Esophagus squamous epithelium (tissue), 5 donors: Measurements from ENCODE around the gene REV1. TPM values are rescaled to one million over a fixed set of nuclear protein-coding genes. Genes with fewer than 3 reads are reported as not detected.
"Not testable (repeated sequence)": the region's sequence is repeated elsewhere in the genome, so short reads cannot be mapped to it uniquely, and the experiment has no call there.

Experiments used
- DNase-seq: peaks from one replicate; lab custom pipeline; 2025; lab: John Stamatoyannopoulos, UW
- H3K27ac ChIP-seq, 4 donors: fragments of 200-600 bp; sonication (generic); one replicate each; pipeline ENCODE4 v1.5.1; 2016 to 2019; ENCODE audit warnings: mild to moderate bottlenecking in 1 of 4
- H3K27me3 ChIP-seq, 4 donors: fragments of 200-600 bp; sonication (generic); 1 replicate in 3 of 4; 2 replicates in 1 of 4; pipeline versions ENCODE4 v1.5.1 to v1.6.0; 2017 to 2021; ENCODE audit warnings: antibody characterized with exemption in 1 of 4
- H3K36me3 ChIP-seq, 3 donors: fragments of 200-600 bp; sonication (generic); one replicate each; pipeline ENCODE4 v1.5.1; 2016 to 2019
- H3K4me1 ChIP-seq, 3 donors: fragments of 200-600 bp; sonication (generic); one replicate each; pipeline ENCODE4 v1.5.1; 2017 to 2019
- H3K4me3 ChIP-seq, 4 donors: fragments of 200-600 bp; sonication (generic); 1 replicate in 3 of 4; 2 replicates in 1 of 4; pipeline ENCODE4 v1.5.1; 2016 to 2019; ENCODE audit warnings: mild to moderate bottlenecking in 2 of 4, moderate library complexity in 1 of 4
- H3K9me3 ChIP-seq, 3 donors: fragments of 200-600 bp; sonication (generic); one replicate each; pipeline ENCODE4 v1.5.1; 2016 to 2019
- CTCF ChIP-seq, 6 experiments: fragments of 450-650 bp in 4 of 6; fragments of 200-600 bp in 2 of 6; sonication (generic) in 2 of 6; IDR thresholded peaks; one replicate each; pipeline ENCODE4 v1.5.1; 2016 to 2019; ENCODE audit warnings: antibody characterized with exemption in 6 of 6, mild to moderate bottlenecking in 4 of 6, moderate library complexity in 4 of 6
- POLR2A ChIP-seq, 4 donors: fragments of 450-650 bp; IDR thresholded peaks; one replicate each; pipeline ENCODE4 v1.6.1; 2017; ENCODE audit warnings: antibody characterized with exemption in 4 of 4, mild to moderate bottlenecking in 4 of 4, moderate library complexity in 3 of 4
- WGBS, 2 donors: methylation state at CpG; one replicate each; pipeline ENCODE4 v1.1.5; 2018; 5-methylcytosine and 5-hydroxymethylcytosine counted together
- intact Hi-C: fragments of 100-400 bp; cut with DNase I; formaldehyde crosslinking; loops from one replicate; pipeline ENCODE4 v1.15.0; 2022
- total RNA-seq, 4 donors: library from RNA; depleted of rRNA; stranded (reverse); fragments of >200 nt; gene quantifications; one replicate each; pipeline ENCODE4 v1.1.0, GENCODE V29; 2016
- donor health status: DM: yes; HTN: yes; CAD: no.

REV1 gene
- total RNA-seq, 4 donors from 2014 or later, result 22.5 to 69.2 (median 39.8) TPM

GRCh38 chr2:99480390-99480789, 9.4 kb downstream of the REV1 start:
- no peaks in the 10 kb centered on the region for H3K9me3 ChIP-seq
- TF ChIP-seq CTCF (IDR thresholded peaks at IDR 0.05), result no peak
- no peak for TF ChIP-seq POLR2A (IDR thresholded peaks at IDR 0.05)
- H3K27me3 ChIP-seq, result no peaks in the 10 kb centered on the region
- H3K27ac ChIP-seq, result peak overlapping the region in 3 of 4 donors; percentile 11 to 43 (median 12)
- intact Hi-C loops, result loop anchor here (10.0 kb wide), 1 partner anchor 146 kb away; the partner anchor contains the start of genes EIF5B and TXNDC9
- no peaks in the 10 kb centered on the region for H3K36me3 ChIP-seq
- WGBS, 2 donors, result 21 to 53% methylated on average over 1 of the region's 1 CpG
- H3K4me1 ChIP-seq, result peaks cover 10 to 96% (median 37%) of the 10 kb centered on the region in 3 donors
- no peak overlapping the region for H3K4me3 ChIP-seq
- no peak for DNase-seq

GRCh38 chr2:99478632-99479031, 11.2 kb downstream of the REV1 start:
- H3K27me3 ChIP-seq, result no peaks in the 10 kb centered on the region
- intact Hi-C loops, result no loop called here
- no peak overlapping the region for H3K27ac ChIP-seq
- no peaks in the 10 kb centered on the region for H3K9me3 ChIP-seq
- DNase-seq, result no peak
- TF ChIP-seq POLR2A (IDR thresholded peaks at IDR 0.05) (no peak), CTCF (IDR thresholded peaks at IDR 0.05) (no peak)
- H3K4me1 ChIP-seq, result peaks cover 20 to 96% (median 46%) of the 10 kb centered on the region in 3 donors
- H3K36me3 ChIP-seq, result no peaks in the 10 kb centered on the region
- H3K4me3 ChIP-seq, result no peak overlapping the region
- 71 to 72% methylated on average over 5 of the region's 5 CpGs for WGBS, 2 donors

- TF ChIP-seq CTCF (IDR thresholded peaks at IDR 0.05) (no peak), POLR2A (IDR thresholded peaks at IDR 0.05) (no peak)
- intact Hi-C loops, result no loop called here
- Histone ChIP-seq H3K4me3 (no peak overlapping the region), H3K36me3 (no peaks in the 10 kb centered on the region), H3K27ac (peak overlapping the region in 2 of 4 donors; percentile 82 to 89), H3K4me1 (peaks cover 20 to 97% (median 50%) of the 10 kb centered on the region in 3 donors), H3K27me3 (no peaks in the 10 kb centered on the region), H3K9me3 (no peaks in the 10 kb centered on the region)
- 87 to 97% methylated on average over 6 of the region's 6 CpGs for WGBS, 2 donors
- no peak for DNase-seq
These were observed 12.8 kb downstream of the REV1 start for GRCh38 chr2:99477054-99477453.

- no peaks in the 10 kb centered on the region for H3K9me3 ChIP-seq
- DNase-seq, result no peak
- H3K36me3 ChIP-seq, result no peaks in the 10 kb centered on the region
- H3K4me1 ChIP-seq, result peaks cover 20 to 97% (median 46%) of the 10 kb centered on the region in 3 donors
- intact Hi-C loops, result no loop called here
- H3K4me3 ChIP-seq, result no peak overlapping the region
- H3K27ac ChIP-seq, result peak overlapping the region; percentile 46 to 89 (median 82)
- H3K27me3 ChIP-seq, result no peaks in the 10 kb centered on the region
- TF ChIP-seq CTCF (IDR thresholded peaks at IDR 0.05) (no peak), POLR2A (IDR thresholded peaks at IDR 0.05) (no peak)
- 83 to 96% methylated on average over 3 of the region's 3 CpGs for WGBS, 2 donors
These were observed 13.2 kb downstream of the REV1 start for GRCh38 chr2:99476629-99477028.

GRCh38 chr2:99475095-99475494, 14.7 kb downstream of the REV1 start:
- Histone ChIP-seq H3K4me1 (peaks cover 20 to 98% (median 44%) of the 10 kb centered on the region in 3 donors), H3K4me3 (peak overlapping the region in 3 of 4 donors; percentile 4 to 16 (median 6)), H3K27ac (peak overlapping the region; percentile 46 to 89 (median 82))
- WGBS, 2 donors, result 31 to 44% methylated on average over 4 of the region's 4 CpGs
- DNase-seq, H3K9me3 ChIP-seq, H3K27me3 ChIP-seq, H3K36me3 ChIP-seq, intact Hi-C loops: not testable (repeated sequence)
